VCaP (cell line): ENCODE data around the gene EPC1.

Experiments used
- H3K27ac ChIP-seq: fragments of 450-650 bp; 2 replicates; pipeline ENCODE4 v1.5.1; 2017
- TF ChIP-seq, protein P1 (sequence below): fragments of 450-650 bp; conservative IDR thresholded peaks from 2 replicates; pipeline ENCODE4 v1.5.1; 2017; ENCODE audit warnings: mild to moderate bottlenecking, moderate library complexity

Gene EPC1

DNA sequence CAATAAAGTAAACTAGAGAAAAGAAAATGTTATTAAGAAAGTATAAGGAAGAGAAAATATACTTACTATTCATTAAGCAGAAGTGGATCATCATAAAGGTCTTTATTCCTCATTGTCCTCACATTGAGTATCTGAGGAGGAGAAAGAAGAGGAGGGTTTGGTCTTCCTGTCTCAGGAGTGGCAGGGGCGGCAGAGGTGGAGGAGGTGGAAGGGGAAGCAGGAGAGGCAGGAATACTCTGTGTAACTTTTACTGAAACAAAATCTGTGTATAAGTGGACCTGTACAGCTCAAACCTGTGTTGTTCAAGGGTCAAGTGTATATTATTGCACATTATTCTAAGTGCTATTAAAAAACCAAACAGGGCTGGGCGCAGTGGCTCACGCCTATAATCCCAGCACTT, 34.2 kb upstream of the EPC1 start:
- H3K27ac ChIP-seq, result no peak overlapping the region
- TF ChIP-seq, protein P1, sequence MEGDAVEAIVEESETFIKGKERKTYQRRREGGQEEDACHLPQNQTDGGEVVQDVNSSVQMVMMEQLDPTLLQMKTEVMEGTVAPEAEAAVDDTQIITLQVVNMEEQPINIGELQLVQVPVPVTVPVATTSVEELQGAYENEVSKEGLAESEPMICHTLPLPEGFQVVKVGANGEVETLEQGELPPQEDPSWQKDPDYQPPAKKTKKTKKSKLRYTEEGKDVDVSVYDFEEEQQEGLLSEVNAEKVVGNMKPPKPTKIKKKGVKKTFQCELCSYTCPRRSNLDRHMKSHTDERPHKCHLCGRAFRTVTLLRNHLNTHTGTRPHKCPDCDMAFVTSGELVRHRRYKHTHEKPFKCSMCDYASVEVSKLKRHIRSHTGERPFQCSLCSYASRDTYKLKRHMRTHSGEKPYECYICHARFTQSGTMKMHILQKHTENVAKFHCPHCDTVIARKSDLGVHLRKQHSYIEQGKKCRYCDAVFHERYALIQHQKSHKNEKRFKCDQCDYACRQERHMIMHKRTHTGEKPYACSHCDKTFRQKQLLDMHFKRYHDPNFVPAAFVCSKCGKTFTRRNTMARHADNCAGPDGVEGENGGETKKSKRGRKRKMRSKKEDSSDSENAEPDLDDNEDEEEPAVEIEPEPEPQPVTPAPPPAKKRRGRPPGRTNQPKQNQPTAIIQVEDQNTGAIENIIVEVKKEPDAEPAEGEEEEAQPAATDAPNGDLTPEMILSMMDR, result no peak

DNA sequence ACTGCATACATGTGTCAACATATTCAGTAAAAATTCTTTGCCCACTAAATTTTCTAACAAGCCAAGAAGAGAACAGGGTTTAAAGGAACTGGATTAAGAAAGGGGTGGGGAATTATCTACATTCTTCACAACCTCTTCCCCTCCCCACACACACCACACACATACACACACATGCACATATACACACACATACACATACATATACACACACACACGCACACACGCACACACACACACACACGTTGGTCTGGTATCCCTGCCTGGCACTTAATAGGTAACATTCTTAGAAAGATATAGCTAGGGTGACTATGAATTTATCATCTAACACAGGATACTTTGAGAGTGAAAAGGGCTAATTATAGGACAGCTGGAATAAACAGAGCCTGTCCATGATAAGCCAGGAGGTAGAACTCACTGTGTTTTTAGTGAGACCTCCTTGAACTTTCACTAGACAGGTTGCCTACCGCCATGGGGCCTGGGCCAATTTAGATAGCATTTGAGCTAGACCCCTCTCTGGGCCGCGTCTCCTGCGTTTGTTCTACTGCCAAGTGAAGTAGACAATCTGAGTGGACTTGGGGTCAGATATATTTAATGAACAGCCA, 33.1 kb upstream of the EPC1 start:
- TF ChIP-seq, protein P1, result no peak
- peak overlapping the region; percentile 97 for H3K27ac ChIP-seq

DNA sequence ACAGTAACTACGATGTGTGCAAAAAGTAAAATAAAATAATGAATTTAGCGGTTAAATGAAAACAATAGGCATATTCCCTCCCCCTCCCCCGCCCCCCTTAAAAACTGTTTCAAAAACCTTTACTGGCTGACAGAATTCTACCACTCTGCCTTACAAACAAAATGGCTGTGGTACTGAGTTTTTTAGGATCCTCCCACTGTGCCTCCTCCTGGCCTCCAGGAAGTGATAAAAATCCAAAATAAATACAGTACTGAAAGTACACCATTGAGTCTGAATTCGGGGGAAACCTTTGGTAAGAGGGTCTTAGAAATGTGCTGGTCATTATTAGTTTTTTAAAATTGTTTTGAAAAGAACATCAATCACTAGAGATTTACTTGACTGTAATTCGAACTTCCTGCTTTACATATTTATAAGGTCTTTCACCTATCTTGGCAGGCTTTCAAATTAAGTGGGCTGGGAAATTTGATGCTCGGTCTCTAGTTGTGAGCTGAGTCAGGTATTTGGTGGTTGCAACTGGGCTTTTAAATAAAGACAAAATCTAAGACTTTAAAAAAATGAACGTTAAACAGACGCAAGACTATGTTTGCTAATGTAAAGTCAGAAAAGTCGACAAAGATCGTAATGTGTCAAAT, 32.5 kb upstream of the EPC1 start:
- peak overlapping the region; percentile 97 for H3K27ac ChIP-seq
- TF ChIP-seq, protein P1, result no peak

DNA sequence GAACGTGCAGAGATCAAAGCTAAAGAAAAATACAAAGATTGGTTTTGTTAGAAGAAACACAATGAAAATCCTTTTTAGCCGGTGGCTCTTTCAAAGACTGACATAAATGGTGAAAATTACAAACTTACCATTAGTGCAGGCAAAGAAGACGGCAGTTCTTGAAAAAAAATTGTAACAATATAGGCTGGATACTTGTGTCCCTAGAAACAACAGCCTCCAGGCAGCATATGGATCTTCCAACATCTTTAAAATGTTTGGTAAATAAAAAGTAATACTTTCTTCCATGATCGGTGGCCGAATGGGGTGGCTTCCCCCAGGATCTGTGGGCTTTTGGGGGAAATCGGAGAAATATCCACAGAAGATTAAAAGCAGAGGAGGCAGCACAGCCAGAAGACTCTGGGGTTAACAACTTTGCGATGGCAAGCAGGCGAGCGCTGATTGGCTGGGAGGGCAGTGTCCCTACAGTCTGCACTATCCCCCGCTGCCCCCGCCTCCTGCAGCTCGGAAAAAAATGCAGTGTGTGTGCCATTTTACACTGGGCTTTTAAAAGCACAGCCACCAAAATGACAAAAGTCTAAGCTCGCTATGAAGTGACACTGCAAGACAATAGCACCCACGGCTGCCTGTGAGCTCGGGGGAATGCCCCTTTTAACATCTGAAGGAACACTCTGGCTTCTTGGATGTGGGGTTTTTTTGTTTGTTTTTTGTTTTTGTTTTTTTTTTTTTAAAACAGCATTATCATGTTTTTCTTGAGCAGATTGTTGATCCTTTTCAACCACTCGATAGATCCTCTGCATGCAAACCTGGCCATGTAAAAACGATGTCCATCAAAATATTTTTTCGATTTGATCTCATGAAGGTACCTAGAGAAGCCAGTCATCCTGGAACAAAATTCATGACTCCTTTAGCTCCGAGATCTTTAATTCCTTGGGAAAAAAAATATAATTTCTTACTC, 31.7 kb upstream of the EPC1 start:
- TF ChIP-seq, protein P1, result no peak
- peak overlapping the region; percentile 97 for H3K27ac ChIP-seq

DNA sequence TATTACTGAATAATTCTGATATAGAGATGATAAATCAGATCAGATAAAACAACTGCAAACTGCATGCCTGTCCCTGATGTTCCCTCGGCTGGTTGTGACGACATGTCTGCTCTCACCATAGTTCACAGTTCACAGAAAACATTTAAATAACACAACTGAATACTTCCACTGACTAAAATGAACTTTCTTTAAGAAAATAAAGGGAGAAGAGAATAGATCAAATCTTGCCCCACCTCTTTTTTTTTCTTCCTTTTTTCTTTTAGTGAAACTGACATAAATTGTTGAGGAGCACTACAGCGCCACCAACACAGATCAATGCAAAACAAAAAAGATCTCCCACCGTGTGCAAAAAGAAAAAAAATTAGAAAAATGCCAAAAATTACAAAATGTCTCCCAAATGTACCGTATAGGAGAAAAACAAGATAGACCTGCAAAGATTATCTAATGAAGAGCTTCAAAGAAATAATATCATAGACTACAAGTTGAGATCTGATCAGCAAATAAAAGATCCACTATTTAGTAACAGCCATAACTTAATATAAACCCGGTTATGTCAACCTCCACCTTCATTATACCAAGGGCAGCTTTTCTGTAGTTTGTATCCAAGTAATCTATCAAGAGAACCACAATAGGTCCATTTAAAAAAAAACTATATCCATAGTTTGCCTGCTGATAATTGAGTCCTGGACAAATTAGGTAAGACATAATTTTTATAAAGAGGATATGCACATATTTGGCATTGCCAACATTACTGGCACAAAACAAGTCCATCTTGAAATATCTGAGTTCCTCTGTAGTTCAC, 30.7 kb upstream of the EPC1 start:
- H3K27ac ChIP-seq, result peak overlapping the region; percentile 97
- TF ChIP-seq, protein P1, result peak; percentile 61

DNA sequence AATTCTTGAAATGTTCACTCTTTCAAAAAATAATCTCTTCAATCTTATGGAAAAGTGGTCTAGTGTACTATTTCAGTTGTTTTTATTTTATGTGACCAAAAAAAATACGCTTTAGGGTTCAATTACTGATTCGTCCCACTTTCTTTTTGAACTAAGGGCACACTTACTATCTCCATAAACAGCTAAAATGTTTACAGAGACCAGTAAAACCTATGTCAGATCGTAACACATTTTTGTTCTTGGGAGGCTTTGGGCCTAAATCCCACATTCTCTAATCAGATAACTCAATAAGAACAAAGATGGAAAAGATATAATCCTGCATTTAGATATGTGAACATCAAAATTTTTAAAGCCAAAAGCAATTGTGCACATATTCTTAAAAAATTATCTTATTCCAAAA, 29.8 kb upstream of the EPC1 start:
- TF ChIP-seq, protein P1, result no peak
- peak overlapping the region; percentile 97 for H3K27ac ChIP-seq
